Epidermal melanocyte (primary cell): ENCODE results near the gene MAP2K1.
"Not testable (repeated sequence)": the region's sequence is repeated elsewhere in the genome, so short reads cannot be mapped to it uniquely, and the experiment has no call there.

Source experiments
- DNase-seq: peaks from one replicate; pipeline ENCODE4 v3.0.0; 2011; ENCODE audit warnings: low spot score; ENCODE audit not compliant: insufficient read length

MAP2K1 gene

DNA sequence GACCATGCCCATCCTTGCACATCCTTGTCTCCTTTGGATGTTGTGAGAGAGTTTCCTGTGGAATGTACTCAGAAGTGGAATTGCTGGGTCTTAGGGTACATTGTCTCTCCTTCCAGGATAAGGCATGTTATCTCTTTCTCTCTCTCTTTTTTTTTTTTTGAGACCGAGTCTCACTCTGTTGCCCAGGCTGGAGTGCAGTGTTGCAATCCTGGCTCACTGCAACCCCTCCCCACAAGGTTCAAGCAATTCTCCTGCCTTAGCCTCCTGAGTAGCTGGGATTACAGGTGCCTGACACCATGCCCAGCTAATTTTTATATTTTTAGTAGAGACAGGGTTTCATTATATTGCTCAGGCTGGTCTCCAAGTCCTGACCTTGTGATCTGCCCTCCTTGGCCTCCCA is 6.3 kb downstream of the MAP2K1 start:
- not testable (repeated sequence) for DNase-seq

DNA sequence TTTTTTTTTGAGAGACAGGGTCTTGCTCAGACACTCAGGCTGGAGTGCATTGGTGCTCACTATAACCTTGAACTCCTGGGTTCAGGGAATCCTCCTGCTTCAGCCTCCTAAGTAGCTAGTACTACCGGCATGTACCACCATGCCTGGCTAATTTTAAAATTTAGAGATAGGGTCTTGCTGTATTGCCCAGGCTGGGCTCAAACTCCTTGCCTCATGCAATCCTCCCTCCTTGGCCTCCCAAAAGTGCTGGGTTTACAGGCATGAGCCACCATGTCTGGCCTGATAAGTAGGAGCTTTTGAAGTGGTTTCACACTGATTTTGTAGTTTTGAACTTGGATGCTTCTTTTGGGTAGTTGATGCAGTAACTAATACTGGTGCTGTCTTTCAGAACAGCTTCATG is 7.8 kb downstream of the MAP2K1 start:
- DNase-seq: no peak

DNA sequence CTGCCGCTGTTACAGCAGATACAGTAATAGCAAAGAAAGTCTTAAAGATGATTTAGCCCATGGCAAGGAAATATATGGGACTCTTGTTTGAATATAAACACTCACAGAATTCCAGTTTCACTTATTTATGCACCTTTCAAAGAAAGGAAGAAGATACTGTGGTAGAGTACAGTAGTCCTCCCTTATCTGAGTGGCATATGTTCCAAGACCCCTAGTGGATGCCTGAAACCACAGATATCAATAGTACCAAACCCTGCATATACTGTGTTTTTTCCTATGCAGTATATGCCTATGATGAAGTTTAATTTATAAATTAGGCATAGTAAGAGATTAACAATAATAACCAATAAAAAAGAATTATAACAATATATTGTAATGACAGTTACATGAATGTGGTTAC is 8.2 kb downstream of the MAP2K1 start:
- DNase-seq: no peak

DNA sequence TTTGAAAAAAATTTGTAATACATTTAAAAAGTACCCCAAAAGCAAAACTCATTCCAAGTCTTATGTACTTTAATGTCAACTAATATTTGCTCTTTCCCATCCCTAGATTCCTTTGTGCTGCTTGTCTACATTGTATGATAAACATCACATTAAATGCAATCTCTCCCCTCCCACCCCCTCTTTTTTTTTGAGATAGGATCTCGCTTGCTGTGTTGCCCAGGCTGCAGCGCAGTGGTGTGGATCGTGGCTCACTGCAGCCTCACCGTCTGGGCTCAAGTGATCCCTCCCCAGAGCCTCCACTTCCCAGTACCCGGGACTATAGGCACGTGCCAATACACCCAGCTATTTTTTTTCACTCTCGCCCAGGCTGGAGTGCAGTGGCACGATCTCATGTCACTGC is 12.6 kb downstream of the MAP2K1 start:
- DNase-seq: no peak

DNA sequence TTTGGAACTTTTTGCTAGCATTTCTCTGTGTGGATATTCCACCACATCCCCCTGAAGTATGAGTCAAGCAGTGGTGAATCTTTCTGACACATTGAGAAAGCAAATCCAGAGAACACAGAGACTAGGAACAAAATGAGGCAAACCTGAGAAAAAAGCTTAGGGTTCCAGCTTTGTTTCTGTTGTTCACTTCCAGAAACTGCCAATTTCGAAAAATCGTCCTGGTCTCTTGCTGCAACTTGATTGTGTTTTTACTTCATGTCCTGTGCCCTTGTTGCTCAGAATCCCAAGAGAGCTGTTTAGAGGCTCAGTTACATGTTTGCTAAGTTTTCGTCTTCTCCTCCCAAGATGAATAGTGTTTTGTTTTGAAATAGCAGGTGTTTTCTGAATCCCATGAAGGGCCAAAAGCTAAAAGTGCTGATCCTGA is 13.7 kb downstream of the MAP2K1 start:
- DNase-seq: no peak

DNA sequence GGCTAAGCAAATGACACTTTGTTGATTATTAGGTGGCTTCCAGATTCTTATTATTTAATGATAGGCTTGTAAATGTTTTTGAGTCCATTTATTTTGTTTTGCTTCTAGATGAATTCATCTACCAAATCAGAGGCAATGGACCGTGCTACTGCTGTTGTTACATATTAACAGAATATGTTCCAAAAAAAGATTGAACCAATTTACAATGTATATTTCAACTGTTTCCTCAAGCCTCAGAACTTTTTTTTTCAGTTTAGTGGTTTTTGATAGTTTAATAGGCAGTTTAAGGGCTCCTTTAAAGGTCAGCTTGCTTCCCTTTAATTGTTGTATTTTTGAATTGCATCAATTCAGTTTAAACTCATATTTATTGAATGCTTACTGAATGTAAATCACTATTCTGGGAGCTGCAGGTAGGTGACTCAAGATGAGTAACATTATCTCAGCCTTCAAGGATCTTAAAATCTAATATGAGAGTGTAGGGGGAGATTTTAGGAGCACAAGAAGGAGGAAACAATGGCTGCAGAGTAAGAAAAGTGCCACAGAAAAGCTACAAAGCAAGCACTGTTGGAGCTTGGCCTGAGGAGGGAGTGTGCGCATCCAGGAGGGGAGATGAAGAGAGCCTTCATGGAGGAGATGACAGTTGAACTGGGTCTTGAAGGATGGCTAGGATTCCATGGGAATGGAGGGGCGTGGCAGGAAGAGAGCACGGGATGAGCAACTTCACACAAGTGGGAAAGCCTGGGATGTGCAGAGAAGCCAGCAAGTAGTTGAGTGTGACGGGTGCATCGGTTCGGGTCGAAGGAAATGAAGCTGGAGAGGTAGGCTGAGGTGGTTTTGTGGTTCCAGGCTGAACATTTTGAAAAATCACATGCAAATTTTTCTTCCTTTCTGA is 14.7 kb downstream of the MAP2K1 start:
- DNase-seq: no peak

DNA sequence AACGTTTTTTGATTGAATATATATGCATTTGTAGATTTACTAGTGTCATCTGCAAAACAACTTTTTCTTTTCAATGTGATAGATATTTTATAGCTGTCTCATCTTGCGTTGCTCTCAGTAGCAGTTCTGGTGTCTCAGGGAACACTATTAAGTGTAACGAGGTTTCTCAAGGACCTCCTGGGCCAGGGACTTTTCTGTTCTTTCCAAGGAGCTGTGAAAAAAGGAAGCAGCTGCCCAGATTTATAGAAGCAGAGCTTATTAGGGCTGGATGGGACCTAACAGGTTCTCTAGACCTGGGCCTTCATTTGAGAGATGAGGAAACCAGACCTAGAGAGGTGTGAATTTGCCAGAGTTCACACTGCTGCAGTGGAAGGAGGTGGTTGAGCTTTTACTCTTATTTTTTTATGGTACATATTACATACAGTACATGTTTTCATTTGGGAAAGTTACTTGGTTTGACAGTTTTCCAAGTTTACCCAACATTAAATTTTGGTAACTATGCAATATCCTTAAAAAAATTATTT is 16.1 kb downstream of the MAP2K1 start:
- no peak for DNase-seq

DNA sequence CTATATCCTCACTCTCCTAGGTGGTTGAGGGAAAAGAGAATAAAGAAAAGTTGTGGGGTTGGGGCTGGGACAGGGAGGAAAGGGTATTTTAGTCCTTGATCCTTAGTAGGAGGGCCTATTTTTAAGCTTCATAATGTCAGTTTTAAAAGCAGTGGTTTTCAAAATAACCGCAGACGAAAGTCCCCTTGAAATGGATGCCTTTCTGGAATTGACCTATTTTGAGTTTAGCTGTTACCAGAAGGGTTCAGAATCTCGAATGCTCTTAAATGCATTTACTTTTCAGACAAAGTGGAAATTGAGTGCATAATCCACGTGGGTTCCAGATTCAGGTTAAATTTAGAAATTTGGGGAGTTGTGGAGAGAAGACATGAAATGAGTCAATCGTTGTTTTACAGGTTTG is 16.6 kb downstream of the MAP2K1 start:
- DNase-seq: no peak

DNA sequence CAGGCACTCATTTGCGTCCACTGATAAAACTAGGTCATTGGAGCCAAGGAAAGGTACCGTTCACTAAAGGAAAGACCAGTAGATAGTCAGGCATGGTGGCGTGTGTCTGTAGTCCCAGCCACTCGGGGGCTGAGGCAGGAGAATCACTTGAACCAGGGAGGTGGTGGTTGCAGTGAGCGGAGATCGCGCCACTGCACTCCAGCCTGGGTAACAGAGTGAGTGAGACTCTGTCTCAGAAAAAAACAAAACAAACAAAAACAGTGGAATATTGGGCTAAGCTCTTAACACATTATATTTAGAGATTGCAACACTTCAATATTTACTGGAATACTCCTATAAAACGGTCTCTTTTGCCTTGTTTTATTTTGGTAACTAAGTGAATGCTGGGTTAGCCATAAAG is 17.4 kb downstream of the MAP2K1 start:
- DNase-seq: no peak

DNA sequence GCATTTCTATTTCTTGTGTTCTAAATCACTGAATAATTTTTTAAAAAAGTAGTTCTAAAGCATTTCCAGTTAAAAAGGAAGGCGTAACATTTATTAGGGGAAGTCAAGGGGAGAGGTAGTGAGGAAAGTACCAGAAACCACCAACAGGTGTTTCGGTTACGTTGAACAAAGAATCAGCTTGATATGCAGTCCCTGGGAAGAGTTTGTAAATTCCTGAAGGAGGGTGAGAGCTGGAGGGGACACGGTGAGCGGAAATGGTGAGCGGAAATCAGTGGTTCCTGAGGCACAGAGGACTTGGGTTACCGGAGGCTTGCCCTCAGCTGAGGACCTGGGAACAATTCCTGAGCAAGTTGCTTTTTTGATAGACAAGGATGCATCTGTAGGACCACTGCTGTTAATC is 17.8 kb downstream of the MAP2K1 start:
- DNase-seq: no peak

DNA sequence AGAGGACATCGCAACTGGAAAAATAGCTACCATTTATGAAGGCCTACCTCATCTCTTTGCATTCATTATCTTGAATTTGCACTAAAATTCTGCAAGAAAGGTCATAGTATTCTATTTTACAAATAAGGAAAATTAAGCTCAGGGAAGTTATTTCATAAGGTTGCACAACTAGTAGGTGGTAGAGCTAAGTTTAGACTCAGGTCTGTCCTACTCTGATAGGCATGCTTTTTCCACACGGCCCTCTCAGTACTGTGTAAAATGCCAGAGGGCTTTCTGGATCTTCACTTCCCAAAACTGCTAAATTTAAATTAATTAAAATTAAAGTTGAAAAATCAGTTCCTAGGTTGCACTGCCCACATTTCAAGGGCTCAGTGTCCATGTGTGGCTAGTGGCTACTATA is 18.3 kb downstream of the MAP2K1 start:
- no peak for DNase-seq

DNA sequence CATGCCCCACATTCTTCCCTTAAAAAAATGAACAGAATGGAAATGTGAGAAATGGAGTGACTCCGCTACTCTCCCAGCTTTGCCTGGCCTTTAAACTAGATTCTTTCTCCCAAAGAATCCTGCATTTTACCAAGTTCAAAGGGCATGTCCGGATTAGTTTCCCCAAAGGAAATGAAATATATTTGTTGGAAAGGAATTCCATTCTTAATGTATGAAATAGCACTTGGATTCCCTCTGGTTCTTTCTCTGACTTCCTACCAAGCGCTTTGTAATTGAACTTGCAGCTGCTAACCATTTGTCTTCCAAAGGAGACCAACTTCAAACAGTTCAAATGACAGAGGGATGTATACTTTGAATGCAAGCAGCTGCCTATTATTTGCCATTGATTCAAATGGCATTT is 18.9 kb downstream of the MAP2K1 start:
- DNase-seq: no peak

DNA sequence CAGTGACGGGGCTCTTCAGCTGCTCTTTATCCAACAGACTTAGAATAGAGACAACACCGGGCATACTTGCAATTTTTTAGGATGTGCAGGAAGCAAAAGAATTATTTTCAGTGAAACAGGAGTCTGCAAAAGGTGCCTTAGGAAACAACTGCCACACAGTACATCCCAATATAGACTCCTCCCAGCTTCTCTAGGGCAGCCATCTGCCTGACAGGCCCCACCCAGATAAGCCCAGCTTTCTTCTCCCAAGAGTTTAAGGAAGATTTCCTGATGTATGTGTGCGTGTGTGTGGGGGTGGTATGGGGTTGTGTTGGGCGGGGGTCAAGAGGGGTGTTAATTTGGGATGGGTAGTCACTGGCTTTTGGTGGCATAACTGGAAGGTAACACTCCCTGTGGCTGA is 21.5 kb downstream of the MAP2K1 start:
- DNase-seq: no peak

DNA sequence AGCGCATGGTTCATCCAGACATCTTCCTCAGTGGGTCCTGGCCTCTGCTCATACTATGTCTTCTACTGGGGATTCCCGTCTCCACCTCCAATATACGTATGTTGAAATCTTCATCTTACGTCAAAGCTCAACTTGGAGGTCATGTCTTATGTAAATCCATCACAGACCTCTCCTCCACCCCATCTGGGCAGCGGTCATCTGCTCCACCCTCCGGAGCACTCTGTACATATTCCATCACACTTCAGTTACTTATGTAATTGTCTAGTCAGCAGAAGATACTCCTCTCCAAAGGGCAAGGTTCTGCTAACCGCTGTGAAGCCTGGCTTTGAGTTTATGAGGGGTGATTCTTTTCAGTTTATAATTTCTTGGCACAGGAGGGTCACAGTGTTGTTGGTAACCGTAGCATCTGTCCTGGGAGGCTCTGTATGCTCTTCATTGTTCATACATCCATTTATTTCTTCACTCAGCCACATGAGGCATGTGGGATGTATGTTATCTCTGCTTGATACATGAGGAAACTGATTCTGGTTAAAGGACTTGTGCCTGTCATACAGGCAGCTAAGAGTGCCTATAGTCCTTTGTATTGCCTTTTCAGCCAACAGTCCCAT is 22.1 kb downstream of the MAP2K1 start:
- no peak for DNase-seq

DNA sequence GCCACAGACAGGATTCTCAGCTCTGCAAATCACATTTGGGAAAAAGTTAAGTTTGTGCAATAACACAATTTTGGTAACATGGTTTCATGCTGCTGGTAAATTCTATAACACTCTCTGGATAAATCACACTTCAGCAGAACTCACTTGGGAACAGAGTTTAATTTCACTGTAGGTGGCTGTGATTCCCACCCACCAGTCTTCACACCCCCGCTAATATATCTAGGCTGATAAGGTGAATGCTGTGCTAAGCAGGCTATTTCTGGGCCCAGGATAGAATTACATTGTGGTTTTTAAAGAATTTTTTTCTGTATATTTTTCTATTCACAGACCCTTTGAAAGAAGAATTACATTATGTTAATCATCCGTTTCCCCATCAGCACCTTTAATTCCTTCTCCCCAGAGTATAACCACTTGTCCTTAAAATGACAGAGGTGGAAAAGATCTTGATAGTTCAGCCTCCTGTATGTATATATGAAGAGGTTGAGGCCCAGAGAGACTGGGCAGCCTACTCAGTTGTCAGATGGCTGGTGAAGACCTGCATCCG is 22.9 kb downstream of the MAP2K1 start:
- no peak for DNase-seq

DNA sequence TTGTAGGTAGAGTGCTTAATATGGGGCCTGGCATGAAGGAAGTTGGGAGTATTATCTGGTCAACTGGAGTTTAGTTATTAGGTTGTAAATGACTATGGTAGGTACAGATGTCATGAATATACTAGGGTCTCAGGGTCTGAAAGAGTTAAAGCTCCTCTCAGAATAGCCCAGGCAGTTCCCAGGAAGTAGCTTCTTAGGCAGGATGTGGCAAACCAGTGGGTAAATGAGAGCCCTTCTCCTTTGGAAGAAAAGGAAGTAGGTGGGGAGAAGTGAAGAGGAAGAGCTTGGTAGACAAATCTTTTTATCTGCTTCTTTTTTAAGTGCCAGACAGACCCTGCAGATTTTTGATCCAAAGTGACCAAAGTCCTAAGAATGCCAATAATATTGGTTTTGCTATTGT is 24.5 kb downstream of the MAP2K1 start:
- no peak for DNase-seq

DNA sequence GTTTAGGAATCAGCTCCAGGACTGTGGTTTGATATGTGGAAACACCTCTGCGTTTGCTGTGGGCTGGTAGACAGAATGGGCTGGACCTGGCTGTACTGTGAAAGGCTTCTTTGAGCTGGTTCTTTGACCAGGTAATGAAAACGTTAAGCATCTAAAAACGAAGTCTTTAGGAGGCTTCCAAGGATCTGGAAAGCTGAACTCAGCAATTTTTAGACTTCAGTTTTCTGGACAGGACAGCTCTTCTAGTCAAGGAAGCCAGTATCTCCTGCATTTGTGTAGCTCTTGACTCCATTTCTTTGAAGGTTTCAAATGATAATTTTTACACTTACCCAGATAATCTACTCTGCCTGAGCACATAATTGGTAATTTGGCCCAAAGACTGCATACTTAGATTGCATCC is 25.5 kb downstream of the MAP2K1 start:
- no peak for DNase-seq

DNA sequence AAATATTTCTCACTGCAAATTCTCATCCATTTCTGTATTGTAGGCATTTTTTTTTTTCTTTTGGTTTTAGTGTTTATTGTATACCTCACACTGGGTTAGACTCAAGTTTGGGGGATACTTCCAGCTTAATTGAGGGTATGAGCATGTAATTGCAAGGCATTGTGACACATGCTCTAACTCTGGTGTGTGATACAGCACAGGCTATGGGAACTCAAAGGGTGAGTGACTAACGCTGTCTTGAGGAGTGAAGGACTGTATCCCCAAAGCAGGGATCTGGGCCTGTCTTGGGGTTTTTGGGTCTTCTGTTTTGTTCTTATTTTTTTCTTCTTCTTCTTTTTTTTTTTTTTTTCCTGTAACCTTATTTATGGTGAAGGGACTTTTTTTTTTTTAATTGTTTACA is 26.9 kb downstream of the MAP2K1 start:
- DNase-seq: no peak

DNA sequence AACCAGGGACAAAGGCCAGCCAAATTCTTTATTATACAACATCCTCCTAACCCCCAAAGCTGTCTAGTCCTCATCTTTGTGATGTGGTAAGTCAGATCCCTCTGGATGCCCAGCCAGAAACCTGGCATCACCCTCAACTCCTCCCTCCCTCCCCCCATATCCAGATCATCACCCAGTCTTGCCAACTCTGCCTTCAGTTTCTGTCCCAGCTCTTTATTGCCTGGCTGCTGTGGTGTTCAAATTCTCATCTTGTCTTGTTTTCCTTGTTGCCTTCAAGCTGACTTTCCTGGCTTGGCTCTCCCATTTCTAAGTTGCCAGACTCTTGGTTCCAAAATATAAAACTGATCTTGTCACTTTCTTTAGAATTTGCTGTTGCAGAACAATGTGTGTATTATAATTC is 28.6 kb downstream of the MAP2K1 start:
- no peak for DNase-seq

DNA sequence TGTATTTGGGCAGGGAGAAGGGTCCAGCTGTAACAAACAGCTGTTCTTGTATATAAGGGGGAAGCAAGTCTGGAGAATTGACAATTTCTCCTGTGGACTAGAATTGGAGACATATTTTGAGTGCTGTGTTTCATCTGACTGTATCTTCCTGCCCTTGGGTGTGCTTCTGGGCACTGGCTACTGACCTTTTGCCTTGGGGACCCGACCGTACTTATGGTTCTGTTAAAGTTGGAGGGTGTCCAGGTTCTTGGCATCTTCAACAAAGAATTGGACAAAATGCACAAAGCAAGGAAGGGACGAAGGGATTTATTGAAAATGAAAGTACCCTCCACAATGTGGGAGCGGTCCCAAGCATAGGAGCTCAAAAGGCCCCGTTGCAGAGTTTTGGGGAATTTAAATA is 31.0 kb downstream of the MAP2K1 start:
- DNase-seq: no peak

DNA sequence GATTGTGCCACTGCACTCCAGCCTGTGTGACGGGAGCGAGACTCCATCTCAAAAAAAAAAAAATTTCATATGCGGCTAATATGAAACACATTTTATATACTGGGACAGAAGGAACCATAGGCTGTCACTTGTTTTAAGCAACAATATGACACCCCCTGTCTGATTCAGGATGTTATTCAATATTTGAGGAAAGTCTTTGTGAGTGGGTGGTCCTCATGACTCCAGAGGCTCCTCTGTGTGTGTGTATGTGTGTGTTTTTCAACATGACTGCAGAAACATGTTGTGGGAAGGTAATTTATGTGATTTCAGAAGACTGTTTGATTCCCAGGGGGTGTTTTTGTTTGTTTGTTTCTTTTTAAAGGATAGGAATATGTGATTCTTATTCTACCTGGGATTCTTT is 32.8 kb downstream of the MAP2K1 start:
- DNase-seq: no peak

DNA sequence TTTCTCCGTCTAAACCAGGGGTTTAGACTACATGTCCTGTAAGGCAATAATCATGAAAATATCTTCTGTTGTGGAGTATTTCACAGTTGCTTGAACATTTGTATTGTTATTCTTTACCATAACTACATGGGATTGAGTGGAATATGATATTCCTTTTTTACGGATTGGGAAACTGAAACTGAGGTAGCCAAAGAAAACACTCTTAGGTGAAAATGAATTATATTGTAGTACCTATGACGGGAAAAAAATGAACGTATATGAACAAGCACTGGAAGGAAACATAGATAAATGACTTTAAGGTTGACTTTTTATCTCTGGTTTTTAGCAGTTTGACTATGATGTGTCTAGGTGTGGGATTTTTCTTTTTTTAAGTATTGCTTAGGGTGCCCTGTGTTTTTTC is 35.6 kb downstream of the MAP2K1 start:
- no peak for DNase-seq

DNA sequence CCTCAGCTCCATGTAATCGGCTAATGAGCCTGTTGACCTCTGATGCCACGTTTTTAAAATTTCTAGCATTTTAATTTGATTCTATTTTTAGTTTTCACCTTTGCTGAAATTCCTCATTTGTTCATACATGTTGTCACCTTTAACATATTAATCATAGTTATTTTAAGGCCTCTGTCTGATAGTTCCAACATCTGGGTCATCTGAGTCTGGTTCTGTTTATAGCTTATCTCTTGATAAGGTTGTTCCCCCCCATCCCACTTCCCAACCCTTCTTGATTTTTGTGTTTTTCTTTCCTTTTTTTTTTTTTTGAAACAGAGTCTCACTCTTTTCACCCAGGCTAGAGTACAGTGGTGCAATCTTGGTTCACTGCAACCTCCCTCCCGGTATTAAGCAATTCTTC is 36.4 kb downstream of the MAP2K1 start:
- no peak for DNase-seq
